Activated naive CD4-positive, alpha-beta T cell treated with anti-CD3 and anti-CD28 coated beads, Interleukin-2, amount 10 ng/mL, durations not matched to agents 7 days and 5 days (primary cell): ENCODE results near the gene C4orf33.
"Not testable (repeated sequence)": the region's sequence is repeated elsewhere in the genome, so short reads cannot be mapped to it uniquely, and the experiment has no call there.

ENCODE experiments used
- CTCF ChIA-PET: fragments of 350-600 bp; sonication (Branson Sonifier 250); formaldehyde crosslinking; loops from one replicate; lab custom pipeline; 2021; ENCODE audit warnings: antibody characterized with exemption; lab: Charles Lee
- DNase-seq: peaks from one replicate; pipeline ENCODE4 v3.0.0-alpha.2; 2020
- H3K27ac Mint-ChIP-seq: one replicate; pipeline ENCODE4 v1.8.0; 2021; ENCODE audit warnings: mild to moderate bottlenecking, moderate library complexity, mixed read lengths
- H3K27me3 Mint-ChIP-seq: one replicate; pipeline ENCODE4 v1.8.0; 2021; ENCODE audit warnings: mild to moderate bottlenecking, mixed read lengths
- H3K36me3 Mint-ChIP-seq: one replicate; pipeline ENCODE4 v1.8.0; 2021; ENCODE audit warnings: mixed read lengths
- H3K4me1 Mint-ChIP-seq: one replicate; pipeline ENCODE4 v1.8.0; 2021; ENCODE audit warnings: mixed read lengths
- H3K4me3 Mint-ChIP-seq: one replicate; pipeline ENCODE4 v1.8.0; 2021; ENCODE audit warnings: mild to moderate bottlenecking, moderate library complexity, mixed read lengths
- H3K9me3 Mint-ChIP-seq: one replicate; pipeline ENCODE4 v1.8.0; 2021; ENCODE audit warnings: mixed read lengths

C4orf33 gene

GRCh38 chr4:129098531-129099001 lies 2.6 kb downstream of the C4orf33 start:
- H3K27me3 Mint-ChIP-seq = no peaks in the 10 kb centered on the region
- CTCF ChIA-PET = no interaction called here
- H3K27ac Mint-ChIP-seq = no peak overlapping the region
- peaks cover 44% of the 10 kb centered on the region for H3K4me1 Mint-ChIP-seq
- H3K36me3 Mint-ChIP-seq = peaks cover 12% of the 10 kb centered on the region
- no peak overlapping the region for H3K4me3 Mint-ChIP-seq
- no peaks in the 10 kb centered on the region for H3K9me3 Mint-ChIP-seq
- no peak for DNase-seq

GRCh38 chr4:129109965-129110824 lies 14.2 kb downstream of the C4orf33 start:
- Mint-ChIP-seq H3K4me1 (no peaks in the 10 kb centered on the region), H3K36me3 (peaks cover 15% of the 10 kb centered on the region), H3K27me3 (no peaks in the 10 kb centered on the region), H3K27ac (no peak overlapping the region), H3K9me3 (no peaks in the 10 kb centered on the region), H3K4me3 (no peak overlapping the region)
- CTCF ChIA-PET = no interaction called here
- DNase-seq = no peak

- CTCF ChIA-PET = no interaction called here
- H3K36me3 Mint-ChIP-seq = peaks cover 15% of the 10 kb centered on the region
- no peaks in the 10 kb centered on the region for H3K27me3 Mint-ChIP-seq
- H3K27ac Mint-ChIP-seq = no peak overlapping the region
- H3K4me3 Mint-ChIP-seq = no peak overlapping the region
- no peak for DNase-seq
- no peaks in the 10 kb centered on the region for H3K4me1 Mint-ChIP-seq
- no peaks in the 10 kb centered on the region for H3K9me3 Mint-ChIP-seq
Measured at GRCh38 chr4:129110931-129111330, 15.0 kb downstream of the C4orf33 start.

- Mint-ChIP-seq H3K9me3 (no peaks in the 10 kb centered on the region), H3K36me3 (peaks cover 15% of the 10 kb centered on the region), H3K4me1 (no peaks in the 10 kb centered on the region), H3K27ac (no peak overlapping the region), H3K27me3 (no peaks in the 10 kb centered on the region), H3K4me3 (no peak overlapping the region)
- CTCF ChIA-PET = no interaction called here
- DNase-seq = no peak
Measured at GRCh38 chr4:129111919-129112318, 16.0 kb downstream of the C4orf33 start.

- peaks cover 15% of the 10 kb centered on the region for H3K36me3 Mint-ChIP-seq
- no peak for DNase-seq
- H3K4me3 Mint-ChIP-seq = no peak overlapping the region
- no peaks in the 10 kb centered on the region for H3K9me3 Mint-ChIP-seq
- H3K27me3 Mint-ChIP-seq = no peaks in the 10 kb centered on the region
- H3K4me1 Mint-ChIP-seq = no peaks in the 10 kb centered on the region
- CTCF ChIA-PET = interaction anchor here (0.6 kb wide), 1 partner anchor 238 kb away, joined by 3 read pairs; no protein-coding TSS in a partner anchor
- no peak overlapping the region for H3K27ac Mint-ChIP-seq
Measured at GRCh38 chr4:129113434-129113833, 17.5 kb downstream of the C4orf33 start.

- CTCF ChIA-PET = no interaction called here
Measured at GRCh38 chr4:129113919-129114318, 18.0 kb downstream of the C4orf33 start.

GRCh38 chr4:129117705-129118104 lies 21.8 kb downstream of the C4orf33 start:
- H3K9me3 Mint-ChIP-seq = no peaks in the 10 kb centered on the region
- DNase-seq = no peak
- H3K27me3 Mint-ChIP-seq = no peaks in the 10 kb centered on the region
- no peak overlapping the region for H3K27ac Mint-ChIP-seq
- H3K4me3 Mint-ChIP-seq = no peak overlapping the region
- no peaks in the 10 kb centered on the region for H3K36me3 Mint-ChIP-seq
- CTCF ChIA-PET = no interaction called here
- no peaks in the 10 kb centered on the region for H3K4me1 Mint-ChIP-seq

More at GRCh38 chr4:129113919-129114318, 18.0 kb downstream of the C4orf33 start:
- no peaks in the 10 kb centered on the region for H3K27me3 Mint-ChIP-seq
- DNase-seq = no peak
- no peak overlapping the region for H3K4me3 Mint-ChIP-seq
- no peaks in the 10 kb centered on the region for H3K4me1 Mint-ChIP-seq
- no peak overlapping the region for H3K27ac Mint-ChIP-seq
- no peaks in the 10 kb centered on the region for H3K9me3 Mint-ChIP-seq
- H3K36me3 Mint-ChIP-seq = peaks cover 15% of the 10 kb centered on the region

- H3K9me3 Mint-ChIP-seq, H3K4me3 Mint-ChIP-seq, H3K36me3 Mint-ChIP-seq, DNase-seq, CTCF ChIA-PET, H3K27ac Mint-ChIP-seq, H3K4me1 Mint-ChIP-seq, H3K27me3 Mint-ChIP-seq: not testable (repeated sequence)
Measured at GRCh38 chr4:129126614-129127013, 30.7 kb downstream of the C4orf33 start.

GRCh38 chr4:129129143-129129542 lies 33.2 kb downstream of the C4orf33 start:
- no peaks in the 10 kb centered on the region for H3K36me3 Mint-ChIP-seq
- CTCF ChIA-PET = no interaction called here
- H3K9me3 Mint-ChIP-seq = peaks cover 2% of the 10 kb centered on the region
- no peak for DNase-seq
- no peaks in the 10 kb centered on the region for H3K4me1 Mint-ChIP-seq
- H3K27me3 Mint-ChIP-seq = no peaks in the 10 kb centered on the region
- H3K27ac Mint-ChIP-seq = no peak overlapping the region
- H3K4me3 Mint-ChIP-seq = no peak overlapping the region

GRCh38 chr4:129131343-129131742 lies 35.4 kb downstream of the C4orf33 start:
- CTCF ChIA-PET = interaction anchor here (0.6 kb wide), 1 partner anchor 93 kb away, joined by 3 read pairs; no protein-coding TSS in a partner anchor
- Mint-ChIP-seq H3K4me3 (no peak overlapping the region), H3K4me1 (no peaks in the 10 kb centered on the region), H3K36me3 (no peaks in the 10 kb centered on the region), H3K9me3 (peaks cover 2% of the 10 kb centered on the region), H3K27me3 (no peaks in the 10 kb centered on the region), H3K27ac (no peak overlapping the region)
- no peak for DNase-seq

- CTCF ChIA-PET = no interaction called here
- Mint-ChIP-seq H3K36me3 (no peaks in the 10 kb centered on the region), H3K4me3 (no peak overlapping the region), H3K4me1 (no peaks in the 10 kb centered on the region), H3K27me3 (no peaks in the 10 kb centered on the region), H3K27ac (no peak overlapping the region), H3K9me3 (peaks cover 2% of the 10 kb centered on the region)
- DNase-seq = no peak
Measured at GRCh38 chr4:129136433-129136832, 40.5 kb downstream of the C4orf33 start.

- no peak overlapping the region for H3K27ac Mint-ChIP-seq
- H3K4me3 Mint-ChIP-seq = no peak overlapping the region
- no peaks in the 10 kb centered on the region for H3K4me1 Mint-ChIP-seq
- no peaks in the 10 kb centered on the region for H3K27me3 Mint-ChIP-seq
- no peak for DNase-seq
- no peaks in the 10 kb centered on the region for H3K36me3 Mint-ChIP-seq
- H3K9me3 Mint-ChIP-seq = no peaks in the 10 kb centered on the region
- CTCF ChIA-PET = no interaction called here
Measured at GRCh38 chr4:129138810-129139496, 43.0 kb downstream of the C4orf33 start.

GRCh38 chr4:129140521-129140920 lies 44.6 kb downstream of the C4orf33 start:
- no peaks in the 10 kb centered on the region for H3K9me3 Mint-ChIP-seq
- H3K27me3 Mint-ChIP-seq = no peaks in the 10 kb centered on the region
- H3K4me3 Mint-ChIP-seq = no peak overlapping the region
- no peaks in the 10 kb centered on the region for H3K4me1 Mint-ChIP-seq
- no peak for DNase-seq
- H3K36me3 Mint-ChIP-seq = no peaks in the 10 kb centered on the region
- no peak overlapping the region for H3K27ac Mint-ChIP-seq
- CTCF ChIA-PET = no interaction called here

GRCh38 chr4:129143359-129143758 lies 47.4 kb downstream of the C4orf33 start:
- CTCF ChIA-PET = no interaction called here
- Mint-ChIP-seq H3K4me1 (no peaks in the 10 kb centered on the region), H3K36me3 (no peaks in the 10 kb centered on the region), H3K9me3 (no peaks in the 10 kb centered on the region), H3K4me3 (no peak overlapping the region), H3K27ac (no peak overlapping the region), H3K27me3 (no peaks in the 10 kb centered on the region)
- DNase-seq = no peak
